ENCODE measurements around the gene NAT14. TPM values are rescaled to one million over a fixed set of nuclear protein-coding genes. Genes with fewer than 3 reads are reported as not detected.

NAT14 gene
- total RNA-seq, 1 donor from 2014 or later: 58.2 TPM

DNA sequence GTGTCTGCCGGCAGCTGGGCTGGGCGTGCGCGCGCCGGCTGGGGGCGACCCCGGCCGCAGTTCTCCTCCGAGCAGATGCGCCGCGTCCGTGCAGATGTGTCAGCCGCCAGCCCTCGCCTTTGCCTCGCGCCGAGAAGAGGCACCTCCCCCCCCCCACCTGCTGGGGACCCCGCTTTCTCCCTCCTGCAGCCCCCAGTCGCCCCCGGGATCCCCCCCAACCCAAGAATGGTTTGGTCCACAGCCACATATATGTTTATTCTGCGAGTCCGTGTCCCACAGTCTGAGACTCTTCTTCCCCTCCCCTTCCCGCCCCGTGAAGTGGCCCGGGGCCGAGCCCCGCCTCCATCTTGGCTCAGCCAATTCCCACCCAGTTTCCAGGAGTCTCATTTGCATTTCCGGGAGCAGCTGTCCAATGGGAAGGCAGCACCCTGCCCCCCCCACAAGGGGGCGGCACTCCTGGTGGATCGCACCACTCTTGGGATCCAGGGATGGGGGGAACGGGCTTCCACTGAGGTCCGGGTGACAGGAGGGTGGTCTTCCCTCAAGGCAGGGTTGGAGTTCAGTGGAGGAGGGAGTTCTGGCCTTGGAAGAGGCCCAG lies 32.1 kb upstream of the NAT14 start:
- DNase-seq (ENCODE audit: extremely low spot score, unreplicated experiment): peak; percentile 89
- no peak overlapping the region for H3K27ac Mint-ChIP-seq (ENCODE audit: unreplicated experiment)
- peaks cover 12% of the 10 kb centered on the region for H3K27me3 Mint-ChIP-seq (ENCODE audit: unreplicated experiment)
- peaks cover 9% of the 10 kb centered on the region for H3K36me3 Mint-ChIP-seq (ENCODE audit: unreplicated experiment)
- H3K4me3 Mint-ChIP-seq (ENCODE audit: unreplicated experiment): no peak overlapping the region
- H3K4me1 Mint-ChIP-seq (ENCODE audit: unreplicated experiment): peaks cover 12% of the 10 kb centered on the region
- H3K9me3 Mint-ChIP-seq (ENCODE audit: unreplicated experiment): no peaks in the 10 kb centered on the region
- peak; percentile 14 for TF ChIP-seq CTCF (IDR thresholded peaks at IDR 0.05)

- H3K9me3 Mint-ChIP-seq (ENCODE audit: unreplicated experiment): no peaks in the 10 kb centered on the region
- H3K27ac Mint-ChIP-seq (ENCODE audit: unreplicated experiment): no peak overlapping the region
- H3K4me3 Mint-ChIP-seq (ENCODE audit: unreplicated experiment): no peak overlapping the region
- DNase-seq (ENCODE audit: extremely low spot score, unreplicated experiment): no peak
- peaks cover 12% of the 10 kb centered on the region for H3K27me3 Mint-ChIP-seq (ENCODE audit: unreplicated experiment)
- peaks cover 12% of the 10 kb centered on the region for H3K4me1 Mint-ChIP-seq (ENCODE audit: unreplicated experiment)
- TF ChIP-seq CTCF (IDR thresholded peaks at IDR 0.05): no peak
- H3K36me3 Mint-ChIP-seq (ENCODE audit: unreplicated experiment): peaks cover 9% of the 10 kb centered on the region
Measured at GRCh38 chr19:55453511-55454260, 31.3 kb upstream of the NAT14 start.

DNA sequence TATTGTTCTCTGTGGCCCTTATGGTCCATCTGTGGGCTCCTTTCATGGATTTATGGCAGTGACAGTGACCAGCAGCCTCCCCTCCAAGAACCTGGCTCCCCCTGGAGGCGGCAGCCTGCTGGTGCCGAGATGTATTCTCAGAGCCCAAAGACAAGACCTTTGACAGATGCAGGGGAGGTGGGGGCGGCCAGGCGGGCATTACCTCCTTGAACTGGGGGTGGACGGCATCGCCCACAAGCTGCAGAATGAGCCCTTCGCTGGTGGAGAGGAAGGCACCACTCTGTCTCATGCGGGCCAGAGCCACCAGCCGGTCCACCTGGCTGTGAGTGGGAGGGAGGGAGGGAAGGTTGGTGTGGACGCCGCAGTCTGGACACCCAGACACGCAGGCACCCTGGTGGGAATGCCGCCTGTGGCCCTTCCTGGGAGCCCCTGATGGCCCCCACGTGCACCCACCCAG lies 30.2 kb upstream of the NAT14 start:
- Mint-ChIP-seq H3K9me3 (ENCODE audit: unreplicated experiment) (no peaks in the 10 kb centered on the region), H3K27me3 (ENCODE audit: unreplicated experiment) (peaks cover 12% of the 10 kb centered on the region), H3K4me1 (ENCODE audit: unreplicated experiment) (peaks cover 14% of the 10 kb centered on the region), H3K27ac (ENCODE audit: unreplicated experiment) (no peak overlapping the region), H3K36me3 (ENCODE audit: unreplicated experiment) (peaks cover 9% of the 10 kb centered on the region), H3K4me3 (ENCODE audit: unreplicated experiment) (no peak overlapping the region)
- peak; percentile 62 for TF ChIP-seq CTCF (IDR thresholded peaks at IDR 0.05)
- DNase-seq (ENCODE audit: extremely low spot score, unreplicated experiment): no peak

DNA sequence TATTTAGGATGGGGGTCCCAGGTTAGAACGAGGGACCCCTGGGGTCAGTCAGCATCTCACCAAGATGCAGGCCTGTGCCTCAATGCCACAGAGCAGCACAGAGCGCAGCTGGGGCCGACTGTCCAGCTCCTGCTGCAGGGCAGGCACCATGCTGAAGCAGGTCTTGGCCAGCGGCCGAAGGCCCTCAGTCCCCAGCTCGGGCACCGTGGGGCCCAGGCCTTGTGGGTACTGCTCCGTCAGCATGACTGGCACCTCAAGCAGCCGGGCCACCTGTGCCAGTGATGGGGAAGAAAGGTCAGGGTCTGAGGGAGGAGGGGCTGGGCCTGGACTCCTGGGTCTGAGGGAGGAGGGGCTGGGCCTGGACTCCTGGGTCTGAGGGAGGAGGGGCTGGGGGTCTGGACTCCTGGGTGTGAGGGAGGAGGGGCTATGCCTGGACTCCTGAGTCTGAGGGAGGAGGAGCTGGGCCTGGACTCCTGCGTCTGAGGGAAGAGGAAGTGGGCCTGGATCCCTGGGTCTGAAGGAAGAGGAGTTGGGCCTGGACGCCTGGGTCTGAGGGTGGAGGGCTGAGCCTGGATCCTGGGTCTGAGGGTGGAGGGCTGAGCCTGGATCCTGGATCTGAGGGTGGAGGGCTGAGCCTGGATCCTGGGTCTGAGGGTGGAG lies 29.3 kb upstream of the NAT14 start:
- H3K9me3 Mint-ChIP-seq (ENCODE audit: unreplicated experiment): no peaks in the 10 kb centered on the region

More for the DNA sequence above, 29.3 kb upstream of the NAT14 start:
- Mint-ChIP-seq H3K36me3 (ENCODE audit: unreplicated experiment) (peaks cover 9% of the 10 kb centered on the region), H3K27me3 (ENCODE audit: unreplicated experiment) (peaks cover 9% of the 10 kb centered on the region), H3K4me3 (ENCODE audit: unreplicated experiment) (no peak overlapping the region), H3K4me1 (ENCODE audit: unreplicated experiment) (peaks cover 23% of the 10 kb centered on the region), H3K27ac (ENCODE audit: unreplicated experiment) (no peak overlapping the region)
- TF ChIP-seq CTCF (IDR thresholded peaks at IDR 0.05): no peak
- DNase-seq (ENCODE audit: extremely low spot score, unreplicated experiment): no peak
